Measurements from ENCODE around the gene ST3GAL5. TPM values are rescaled to one million over a fixed set of nuclear protein-coding genes. Genes with fewer than 3 reads are reported as not detected.

The ST3GAL5 gene
- total and polyA plus RNA-seq, 2 of the 8 experiments (the other 6 are each of a cell fraction or from before 2014, with no cell fraction given), result 1.9 to 4.5 TPM

DNA sequence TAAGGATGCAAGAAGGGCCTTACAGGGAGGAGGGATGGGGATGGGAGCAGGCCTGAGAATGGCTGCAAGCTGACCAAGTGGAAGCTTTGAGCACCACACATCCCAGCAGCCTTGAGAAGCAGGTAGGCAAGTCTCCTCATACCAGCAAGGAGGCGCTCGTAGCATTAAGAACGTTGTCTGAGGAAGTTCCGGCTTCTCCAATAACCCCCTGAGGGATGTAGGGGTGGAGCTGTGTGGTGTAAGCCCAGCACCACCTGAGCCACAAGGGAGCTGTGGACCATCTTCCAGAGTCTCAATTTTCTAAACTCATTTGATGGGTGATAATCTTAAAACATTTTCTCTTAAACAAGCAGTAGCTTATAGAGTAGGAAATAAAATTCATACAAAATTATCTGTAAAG lies 50.6 kb downstream of the ST3GAL5 start (continued):
- TF ChIP-seq, protein P1, sequence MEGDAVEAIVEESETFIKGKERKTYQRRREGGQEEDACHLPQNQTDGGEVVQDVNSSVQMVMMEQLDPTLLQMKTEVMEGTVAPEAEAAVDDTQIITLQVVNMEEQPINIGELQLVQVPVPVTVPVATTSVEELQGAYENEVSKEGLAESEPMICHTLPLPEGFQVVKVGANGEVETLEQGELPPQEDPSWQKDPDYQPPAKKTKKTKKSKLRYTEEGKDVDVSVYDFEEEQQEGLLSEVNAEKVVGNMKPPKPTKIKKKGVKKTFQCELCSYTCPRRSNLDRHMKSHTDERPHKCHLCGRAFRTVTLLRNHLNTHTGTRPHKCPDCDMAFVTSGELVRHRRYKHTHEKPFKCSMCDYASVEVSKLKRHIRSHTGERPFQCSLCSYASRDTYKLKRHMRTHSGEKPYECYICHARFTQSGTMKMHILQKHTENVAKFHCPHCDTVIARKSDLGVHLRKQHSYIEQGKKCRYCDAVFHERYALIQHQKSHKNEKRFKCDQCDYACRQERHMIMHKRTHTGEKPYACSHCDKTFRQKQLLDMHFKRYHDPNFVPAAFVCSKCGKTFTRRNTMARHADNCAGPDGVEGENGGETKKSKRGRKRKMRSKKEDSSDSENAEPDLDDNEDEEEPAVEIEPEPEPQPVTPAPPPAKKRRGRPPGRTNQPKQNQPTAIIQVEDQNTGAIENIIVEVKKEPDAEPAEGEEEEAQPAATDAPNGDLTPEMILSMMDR (IDR thresholded peaks at IDR 0.05; ENCODE audit: control extremely low read depth in 1 of 3, insufficient read depth in 1 of 3, low read depth in 1 of 3, low read length in 3 of 3), result peak; percentile 34 to 63 (median 52)
- TF ChIP-seq SP4 (IDR thresholded peaks at IDR 0.05; ENCODE audit: low read length) (no peak), CBX8 (IDR thresholded peaks at IDR 0.05; ENCODE audit: borderline replicate concordance, low read depth, low read length) (no peak), KDM1A (IDR thresholded peaks at IDR 0.05; ENCODE audit: borderline replicate concordance, low read length) (no peak), PHF8 (conservative IDR thresholded peaks at IDR 0.05; ENCODE audit: low read depth, low read length) (no peak), SAP30 (IDR thresholded peaks at IDR 0.05; ENCODE audit: insufficient read depth, insufficient replicate concordance, low read length) (no peak), BCL11A (IDR thresholded peaks at IDR 0.05; ENCODE audit: low read depth in 2 of 2, low read length in 2 of 2) (no peak), TCF12 (IDR thresholded peaks at IDR 0.05; ENCODE audit: low read depth, low read length) (no peak), HDAC2 (IDR thresholded peaks at IDR 0.05; ENCODE audit: borderline replicate concordance in 1 of 2, low read depth in 2 of 2, low read length in 2 of 2) (no peak), SUZ12 (IDR thresholded peaks at IDR 0.05; ENCODE audit: low read length) (no peak), MAFK (IDR thresholded peaks at IDR 0.05; ENCODE audit: low read depth, low read length) (no peak), TEAD4 (IDR thresholded peaks at IDR 0.05; ENCODE audit: low read depth, low read length) (peak; percentile 30; the same call in 1 of the 2 replicates), HDAC6 (IDR thresholded peaks at IDR 0.05; ENCODE audit: low read depth, low read length) (no peak), TAF7 (optimal IDR thresholded peaks at IDR 0.05; ENCODE audit: borderline replicate concordance, low read depth, low read length) (no peak)
- TF ChIP-seq, protein P2, sequence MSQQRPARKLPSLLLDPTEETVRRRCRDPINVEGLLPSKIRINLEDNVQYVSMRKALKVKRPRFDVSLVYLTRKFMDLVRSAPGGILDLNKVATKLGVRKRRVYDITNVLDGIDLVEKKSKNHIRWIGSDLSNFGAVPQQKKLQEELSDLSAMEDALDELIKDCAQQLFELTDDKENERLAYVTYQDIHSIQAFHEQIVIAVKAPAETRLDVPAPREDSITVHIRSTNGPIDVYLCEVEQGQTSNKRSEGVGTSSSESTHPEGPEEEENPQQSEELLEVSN (IDR thresholded peaks at IDR 0.05), result no peak

All from H1 (cell line).